NCI-H446 treated with DMSO at 0.1 percent for 48 hours (cell line): ENCODE results near the gene PAX3.

ENCODE experiments used
- DNase-seq: peaks from one replicate; lab custom pipeline; 2025; lab: John Stamatoyannopoulos, UW

PAX3 gene

DNA sequence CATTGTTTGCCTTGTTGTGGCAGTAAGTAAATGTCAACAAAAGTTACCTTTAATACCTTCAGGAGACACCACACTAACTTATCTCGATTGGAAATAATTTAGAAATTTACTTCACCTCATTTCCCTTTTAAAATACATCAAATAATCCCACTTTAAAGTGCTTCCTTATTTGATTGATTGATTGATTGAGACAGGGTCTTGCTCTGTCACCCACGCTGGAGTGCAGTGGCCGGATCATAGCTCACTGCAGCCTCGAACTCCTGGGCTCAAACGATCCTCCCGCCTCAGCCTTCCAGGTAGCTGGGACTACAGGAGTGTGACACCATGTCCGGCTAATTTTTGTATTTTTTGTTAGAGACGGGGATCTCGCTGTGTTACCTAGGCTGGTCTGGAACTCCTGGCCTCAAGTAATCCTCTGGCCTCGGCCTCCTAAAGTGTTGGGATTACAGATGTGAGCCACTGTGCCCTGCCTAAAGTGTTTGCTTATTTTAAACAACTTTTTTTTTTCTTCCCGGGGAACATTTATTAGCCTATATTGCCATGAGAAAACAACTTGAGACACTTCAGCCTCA lies 12.0 kb upstream of the PAX3 start:
- DNase-seq, result no peak

DNA sequence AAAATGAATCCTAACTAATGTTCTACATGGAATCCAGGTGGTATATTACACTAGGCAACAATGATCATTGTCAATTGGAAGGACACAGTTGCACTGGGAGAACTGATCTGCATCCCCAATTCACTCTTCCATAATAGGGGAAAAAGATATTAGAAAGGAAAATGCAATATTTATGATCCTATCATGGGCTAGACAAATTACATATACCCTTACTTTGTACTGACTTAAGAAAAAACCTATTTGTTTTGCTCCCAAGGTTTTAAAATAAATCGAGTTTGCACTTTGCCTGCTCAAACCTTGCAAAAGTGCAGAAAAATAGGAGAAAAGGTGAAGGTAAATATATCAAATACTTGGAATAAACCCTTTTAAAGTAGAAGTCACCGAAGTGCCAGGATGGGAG lies 11.0 kb upstream of the PAX3 start:
- DNase-seq, result no peak

- no peak for DNase-seq
Observed at GRCh38 chr2:222309361-222309760, 10.6 kb upstream of the PAX3 start.

- DNase-seq, result no peak
Observed at GRCh38 chr2:222307978-222308730, 9.4 kb upstream of the PAX3 start.

- no peak for DNase-seq
Observed at GRCh38 chr2:222307143-222307756, 8.5 kb upstream of the PAX3 start.

DNA sequence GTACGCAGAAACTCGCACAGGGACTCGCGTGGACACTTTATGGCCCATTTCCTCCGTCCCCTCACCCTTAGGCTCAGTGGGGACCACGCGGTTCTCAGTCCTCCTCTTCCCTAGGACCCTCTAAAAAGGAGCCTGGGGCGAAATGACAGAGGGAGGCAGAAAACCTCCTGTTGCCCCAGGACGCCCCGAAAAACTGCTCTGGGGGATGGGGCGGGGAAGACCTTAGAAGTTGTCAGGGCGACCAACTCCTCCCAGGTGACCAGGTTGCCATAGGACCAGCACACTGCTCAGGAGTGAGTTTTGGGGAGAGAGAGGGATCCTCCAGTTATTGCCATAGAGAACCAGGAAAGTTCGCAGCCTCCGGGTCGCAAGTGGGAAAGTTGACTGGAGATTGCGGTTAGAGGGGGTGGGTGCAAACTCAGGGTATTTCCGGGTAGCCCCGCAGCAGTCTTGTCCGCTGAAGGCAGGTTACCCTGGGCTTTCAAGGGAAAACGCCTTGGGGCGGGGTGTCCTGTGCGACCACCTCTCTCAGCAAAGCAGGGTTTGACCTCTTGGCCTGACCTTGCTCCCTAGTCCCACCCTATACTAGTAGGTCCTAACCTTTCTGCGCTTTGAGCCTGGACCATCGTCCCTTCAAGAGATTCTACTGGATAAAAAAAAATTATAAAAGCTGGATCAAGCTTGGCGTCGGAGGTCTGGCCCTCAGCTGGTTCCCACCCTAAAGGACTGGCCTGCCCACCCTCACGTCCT lies 7.8 kb upstream of the PAX3 start:
- DNase-seq, result no peak

GRCh38 chr2:222305516-222306392 lies 7.0 kb upstream of the PAX3 start:
- no peak for DNase-seq

GRCh38 chr2:222304737-222305515 lies 6.1 kb upstream of the PAX3 start:
- DNase-seq, result no peak

DNA sequence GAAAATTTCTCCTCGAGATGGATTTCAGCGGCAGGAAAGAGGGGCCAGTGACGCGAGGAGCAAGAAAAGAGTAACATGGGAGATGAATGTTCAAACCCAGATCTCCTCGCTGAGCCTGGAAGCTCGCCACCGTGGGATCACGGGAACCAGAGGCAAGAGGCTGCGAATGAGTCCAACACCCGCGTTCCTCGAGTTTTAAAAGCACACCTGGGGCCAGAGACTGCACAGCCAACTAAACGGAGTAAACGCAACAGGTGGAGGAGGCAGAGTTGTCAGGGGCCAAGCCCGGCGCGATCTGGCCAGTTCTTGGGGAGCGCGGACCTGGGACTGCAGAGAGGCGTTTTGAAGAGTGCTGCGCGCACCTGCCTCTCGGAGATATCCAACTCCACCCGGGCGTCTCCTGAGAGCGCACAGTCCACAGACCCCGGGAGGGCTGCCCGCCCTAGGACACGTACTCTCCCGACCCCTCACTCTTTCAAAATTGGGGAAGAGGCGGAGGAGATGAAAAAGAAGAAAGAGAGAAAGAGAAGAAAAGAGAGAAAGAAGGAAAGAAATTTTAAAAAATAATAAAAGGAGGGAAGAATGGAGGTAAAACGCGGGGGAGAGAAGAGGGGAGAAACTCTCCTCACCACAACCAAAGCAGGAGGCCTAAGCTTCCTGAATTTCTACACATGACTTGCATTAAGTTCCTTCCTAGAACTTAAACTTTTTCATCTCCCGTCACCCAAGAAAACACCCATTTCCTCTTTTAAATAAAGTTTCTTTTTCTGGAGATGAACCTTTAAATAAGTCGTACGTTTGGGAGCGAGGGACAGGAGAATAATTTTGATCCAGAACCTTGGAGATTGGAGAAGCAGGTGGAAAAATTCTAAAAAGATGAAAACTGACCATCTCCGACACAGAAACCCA lies 5.3 kb upstream of the PAX3 start:
- DNase-seq, result no peak

DNA sequence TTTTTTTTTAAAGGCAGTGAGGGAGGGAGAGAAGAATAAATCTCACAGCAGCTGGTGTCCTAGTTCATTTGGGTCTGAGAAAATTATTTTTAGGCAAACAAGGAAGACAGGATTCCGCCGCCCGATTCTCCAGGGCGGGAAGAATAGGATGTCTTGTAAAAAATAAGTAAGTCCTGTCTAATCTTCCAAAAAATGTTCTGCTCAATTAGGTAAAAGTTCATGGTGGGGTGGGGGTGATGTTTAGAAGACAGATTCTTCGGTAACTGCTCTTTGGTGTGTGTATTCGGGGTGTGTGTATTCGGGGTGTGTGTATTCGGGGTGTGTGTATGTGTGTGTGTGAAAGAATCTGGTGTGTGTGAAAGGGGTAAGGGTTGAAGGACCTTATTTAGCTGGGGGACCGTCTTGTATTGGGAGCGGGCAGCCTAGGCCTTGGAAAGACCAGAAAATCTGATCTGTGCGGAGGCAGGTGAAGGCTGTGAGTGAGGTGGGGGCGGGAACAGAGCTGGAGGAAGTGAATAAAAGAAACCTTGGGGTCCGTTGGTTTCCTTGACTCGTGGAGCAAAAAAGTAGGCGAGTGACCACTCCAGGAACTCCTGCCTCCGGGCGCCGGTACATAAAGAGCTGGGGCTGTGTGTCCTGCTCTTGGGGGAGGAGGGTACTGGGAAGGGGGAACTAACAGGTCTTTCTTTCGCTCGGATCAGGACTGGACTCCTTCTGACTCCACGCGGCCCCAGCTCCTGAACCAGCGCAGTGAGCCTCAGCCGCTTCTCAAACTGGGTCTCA lies 4.4 kb upstream of the PAX3 start:
- DNase-seq, result no peak

GRCh38 chr2:222302178-222303018 lies 3.6 kb upstream of the PAX3 start:
- no peak for DNase-seq

DNA sequence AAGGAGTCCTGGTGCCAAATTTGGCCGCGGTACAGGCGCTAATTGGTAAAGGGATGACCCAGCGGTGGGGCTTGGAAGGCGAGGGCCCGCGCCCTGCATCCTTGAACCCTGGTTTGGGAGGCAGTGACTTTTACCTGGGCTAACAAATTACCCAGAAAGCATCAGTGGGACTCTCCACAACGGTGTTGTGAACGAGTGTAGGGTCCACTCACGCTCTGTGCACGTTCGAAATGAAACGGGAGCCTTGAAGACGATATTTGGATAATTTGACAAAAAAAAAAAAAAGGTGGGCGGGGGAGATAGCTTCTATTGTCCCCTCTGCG lies 3.0 kb upstream of the PAX3 start:
- DNase-seq, result no peak

DNA sequence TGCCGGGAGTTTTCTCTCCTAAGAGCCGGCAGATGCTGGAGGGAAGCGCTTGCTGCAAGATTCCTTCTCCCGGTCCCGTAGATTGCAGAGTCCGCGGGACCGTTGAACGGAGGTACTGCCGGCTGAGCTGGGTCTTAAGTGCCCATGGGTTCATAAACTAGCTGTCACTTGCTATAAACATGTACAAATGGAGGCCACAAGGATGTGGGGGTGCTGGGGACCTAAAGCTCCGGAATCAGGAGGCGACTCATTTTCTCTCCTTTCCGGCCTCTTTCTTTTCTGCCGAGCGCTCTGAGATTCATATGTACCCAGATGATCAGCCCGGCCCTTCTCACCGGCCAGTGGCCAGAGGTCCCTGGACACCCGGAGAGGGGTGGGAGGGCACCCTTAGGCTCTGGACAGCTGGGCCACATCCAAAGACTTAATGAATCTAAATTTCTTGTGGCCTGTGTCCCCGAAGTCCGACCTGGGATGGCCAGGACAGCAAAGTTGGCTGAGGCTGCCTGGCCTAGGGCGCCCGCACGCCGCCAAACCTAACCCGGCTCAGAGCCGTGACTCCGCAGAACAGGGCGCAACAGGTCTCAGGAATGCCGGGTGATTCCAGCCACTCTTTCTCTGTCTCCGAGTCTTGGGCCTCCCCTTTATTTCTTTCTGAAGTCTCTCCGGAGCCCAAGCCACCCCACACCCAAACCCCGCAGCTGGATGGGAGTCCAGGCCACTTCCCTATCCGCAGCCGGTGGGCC lies 2.4 kb upstream of the PAX3 start:
- DNase-seq, result no peak

GRCh38 chr2:222300726-222301052 lies 1.9 kb upstream of the PAX3 start:
- DNase-seq, result no peak

DNA sequence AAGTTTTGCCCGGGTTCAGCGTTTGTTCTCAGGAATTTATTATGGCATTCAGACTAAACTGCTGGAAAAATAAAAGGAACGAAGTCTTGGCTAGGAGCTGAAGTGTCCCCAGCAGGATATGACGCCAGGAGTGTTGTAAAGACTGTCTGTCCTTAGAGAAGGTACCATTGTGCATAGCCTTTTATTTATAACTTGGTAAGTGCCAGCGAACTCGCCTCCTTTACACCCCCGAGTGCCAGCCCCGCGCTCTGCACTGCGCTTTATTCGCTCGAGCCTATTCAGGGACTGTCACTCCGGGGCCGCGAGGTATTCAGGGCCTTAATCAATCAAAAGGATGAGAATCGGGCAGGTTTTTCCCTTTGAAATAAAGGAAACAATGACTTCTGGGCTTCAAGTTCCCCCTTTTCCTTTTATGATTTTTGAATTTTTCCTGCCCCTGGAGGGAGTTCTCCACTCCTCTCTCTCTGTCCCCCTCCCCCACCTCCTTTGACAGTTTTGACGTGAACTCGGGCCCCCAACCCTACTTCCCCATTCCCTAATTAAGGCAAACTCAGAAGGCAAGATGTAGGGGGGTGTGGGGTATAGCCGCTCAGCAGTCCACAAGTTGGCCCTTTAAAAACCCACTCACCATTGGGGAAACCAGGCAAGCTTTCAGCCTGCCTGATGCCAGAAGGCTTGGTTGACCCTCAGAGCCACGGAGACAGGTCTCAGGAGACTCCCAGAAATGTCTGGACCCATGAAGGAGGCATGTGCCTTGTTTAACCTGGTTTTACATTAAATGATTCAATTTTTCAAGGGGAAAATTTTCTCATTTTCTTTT lies 1.3 kb upstream of the PAX3 start:
- DNase-seq, result no peak

DNA sequence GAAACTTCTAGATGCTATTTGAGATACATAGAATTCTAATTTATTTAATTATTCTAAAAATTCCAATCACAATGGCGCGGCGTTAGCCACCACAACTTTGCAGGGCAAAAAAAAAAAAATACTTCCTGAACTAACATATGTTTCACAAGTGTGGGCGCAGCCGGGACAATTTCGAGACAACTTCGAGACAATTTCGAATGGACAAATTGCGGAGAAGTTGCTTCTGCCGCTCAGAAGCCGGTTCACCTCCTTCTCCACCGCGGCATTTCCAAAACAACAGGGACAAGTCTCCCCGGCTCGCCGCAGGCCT lies 842 bp downstream of the PAX3 start:
- no peak for DNase-seq

DNA sequence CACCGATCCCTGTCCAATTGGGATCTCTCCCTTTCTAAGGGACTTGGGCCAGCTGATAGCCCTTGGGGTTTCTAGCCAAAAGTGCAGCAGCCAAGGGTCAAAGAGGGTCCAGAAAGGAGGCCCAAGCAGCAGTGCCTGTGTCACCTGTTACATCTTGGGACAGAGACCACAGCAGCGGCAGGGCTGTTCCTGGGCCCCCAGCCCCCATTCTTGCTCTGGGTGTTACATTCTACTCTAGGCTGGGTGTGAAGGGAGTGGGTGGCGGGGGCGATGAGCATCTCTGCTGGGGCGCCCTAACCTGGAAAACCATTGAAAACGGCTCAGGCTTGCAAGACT lies 1.2 kb downstream of the PAX3 start:
- no peak for DNase-seq
